HCT116 (cell line): ENCODE measurements around the gene CHM. TPM values are rescaled to one million over a fixed set of nuclear protein-coding genes. Genes with fewer than 3 reads are reported as not detected.

Source experiments
- ATAC-seq: fragments of 200-7000 bp; cut with Tn5 transposase; 2 replicates; pipeline ENCODE4 v1.9.1; 2020; ENCODE audit warnings: mild to moderate bottlenecking, moderate library complexity
- BruUV-seq: library from RNA; stranded (reverse); fragments of 400-500 nt; replicated peaks from 2 replicates; lab custom pipeline; 2021; lab: Mats Ljungman, UMichigan
- CTCF ChIA-PET: fragments of 300-600 bp; sonication (Branson Sonifier 250); formaldehyde crosslinking; loops from one replicate; lab custom pipeline; 2021; ENCODE audit warnings: antibody characterized with exemption; lab: Charles Lee
- POLR2A ChIA-PET: fragments of 300-600, 350-600 bp; sonication (Branson Sonifier 250); formaldehyde crosslinking; loops from one replicate; lab custom pipeline; 2021; ENCODE audit warnings: antibody characterized with exemption; lab: Charles Lee
- RAD21 ChIA-PET, 2 experiments: fragments of 300-600 bp; sonication (Branson Sonifier 250); formaldehyde crosslinking; loops; one replicate each; lab custom pipeline; 2023; ENCODE audit warnings: low total read pairs in 2 of 2; ENCODE audit not compliant: uncharacterized antibody in 2 of 2, unreplicated experiment in 2 of 2, low non-redundant PET in 1 of 2; lab: Charles Lee
- DNase-seq: peaks from one replicate; pipeline ENCODE4 v3.0.0-alpha.2; 2010; ENCODE audit warnings: low read depth, low spot score
- H2AFZ ChIP-seq: fragments of 200-600 bp; shearing (Covaris generic), sonication (generic); 2 replicates; pipeline ENCODE4 v1.6.1; 2017; ENCODE audit warnings: low read depth, mixed run types, mixed read lengths, antibody characterized with exemption, low read length; ENCODE audit not compliant: poor library complexity, severe bottlenecking
- H3K27ac ChIP-seq: 2 replicates; pipeline ENCODE4 v1.5.1; 2012; ENCODE audit warnings: low read depth, low read length
- H3K27me3 ChIP-seq: fragments of 200-600 bp; sonication (generic); 2 replicates; pipeline ENCODE4 v1.6.1; 2016; ENCODE audit warnings: mixed run types, low read length, mixed read lengths; ENCODE audit not compliant: insufficient read depth
- H3K36me3 ChIP-seq, 2 experiments: fragments of 200-500 bp in 1 of 2; fragments of 200-600 bp in 1 of 2; sonication (Bioruptor generic) in 1 of 2; sonication (generic) in 1 of 2; 2 replicates each; pipeline versions ENCODE4 v1.5.1 to v1.6.1; 2014 to 2016; ENCODE audit warnings: low read length in 2 of 2, inconsistent platforms in 1 of 2, mixed read lengths in 1 of 2, mixed run types in 1 of 2; ENCODE audit not compliant: insufficient read depth in 2 of 2, control insufficient read depth in 1 of 2
- H3K4me1 ChIP-seq, 2 experiments: fragments of 200-600 bp in 1 of 2; sonication (generic) in 1 of 2; 2 replicates each; pipeline versions ENCODE4 v1.5.1 to v1.6.1; 2012 to 2017; ENCODE audit warnings: low read length in 2 of 2, inconsistent platforms in 1 of 2, mild to moderate bottlenecking in 1 of 2, mixed read lengths in 1 of 2, mixed run types in 1 of 2, moderate library complexity in 1 of 2; ENCODE audit not compliant: insufficient read depth in 2 of 2, control insufficient read depth in 1 of 2
- H3K4me2 ChIP-seq: fragments of 200-600 bp; sonication (generic); 2 replicates; pipeline ENCODE4 v1.6.1; 2017; ENCODE audit warnings: mixed run types, low read length, mixed read lengths
- H3K4me3 ChIP-seq, 2 experiments: fragments of 200-600 bp in 1 of 2; sonication (generic) in 1 of 2; replicated peaks in 1 of 2; 2 replicates each; pipeline ENCODE4 v1.5.1; 2011 to 2016; ENCODE audit warnings: low read length in 2 of 2, control low read depth in 1 of 2, low read depth in 1 of 2, mild to moderate bottlenecking in 1 of 2, mixed read lengths in 1 of 2, mixed run types in 1 of 2
- H3K79me2 ChIP-seq: fragments of 200-600 bp; sonication (generic); 2 replicates; pipeline ENCODE4 v1.6.1; 2017; ENCODE audit warnings: mild to moderate bottlenecking, mixed run types, low read length, moderate library complexity, mixed read lengths; ENCODE audit not compliant: insufficient read depth
- H3K9ac ChIP-seq: fragments of 200-600 bp; sonication (generic); 2 replicates; pipeline ENCODE4 v1.6.1; 2016; ENCODE audit warnings: low read length, mixed read lengths
- H3K9me2 ChIP-seq: fragments of 200-600 bp; sonication (generic), shearing (Covaris generic); 2 replicates; pipeline ENCODE4 v1.6.1; 2017; ENCODE audit warnings: mixed run types, mild to moderate bottlenecking, moderate library complexity; ENCODE audit not compliant: insufficient read depth
- H3K9me3 ChIP-seq, 2 experiments: fragments of 200-500 bp in 1 of 2; fragments of 200-600 bp in 1 of 2; sonication (Bioruptor generic) in 1 of 2; sonication (generic) in 1 of 2; 2 replicates each; pipeline ENCODE4 v1.6.1; 2014 to 2017; ENCODE audit warnings: low read length in 2 of 2, mixed read lengths in 2 of 2, inconsistent platforms in 1 of 2, low read depth in 1 of 2, mild to moderate bottlenecking in 1 of 2, mixed run types in 1 of 2, moderate library complexity in 1 of 2; ENCODE audit not compliant: control insufficient read depth in 1 of 2, insufficient read depth in 1 of 2
- H4K20me1 ChIP-seq: fragments of 200-600 bp; sonication (generic), shearing (Covaris generic); 2 replicates; pipeline ENCODE4 v1.6.1; 2017; ENCODE audit warnings: mixed run types, mild to moderate bottlenecking, moderate library complexity; ENCODE audit not compliant: insufficient read depth
- CEBPB ChIP-seq: IDR thresholded peaks from 2 replicates; pipeline ENCODE4 v1.6.1; 2012; ENCODE audit warnings: low read depth
- EGR1 ChIP-seq: IDR thresholded peaks from 2 replicates; pipeline ENCODE4 v1.6.1; 2012; ENCODE audit warnings: low read depth
- ELF1 ChIP-seq: IDR thresholded peaks from 2 replicates; pipeline ENCODE4 v1.6.1; 2012; ENCODE audit warnings: low read depth, borderline replicate concordance
- EZH2phosphoT487 ChIP-seq: fragments of 200-600 bp; IDR thresholded peaks from 2 replicates; pipeline ENCODE4 v1.6.1; 2018; ENCODE audit warnings: antibody characterized with exemption, borderline replicate concordance
- JUND ChIP-seq: IDR thresholded peaks from 2 replicates; pipeline ENCODE4 v1.6.1; 2012
- POLR2A ChIP-seq: IDR thresholded peaks from 2 replicates; pipeline ENCODE4 v1.7.0; 2011; ENCODE audit warnings: borderline replicate concordance; ENCODE audit not compliant: insufficient read depth, insufficient read length; ENCODE audit errors: extremely low read depth
- POLR2AphosphoS5 ChIP-seq: IDR thresholded peaks from 2 replicates; pipeline ENCODE4 v1.6.1; 2011; ENCODE audit warnings: mild to moderate bottlenecking, low read depth, low read length, moderate library complexity
- SIN3A ChIP-seq: IDR thresholded peaks from 2 replicates; pipeline ENCODE4 v1.6.1; 2012; ENCODE audit warnings: low read depth
- SP1 ChIP-seq: IDR thresholded peaks from 2 replicates; pipeline ENCODE4 v1.6.1; 2012; ENCODE audit warnings: low read depth
- SRF ChIP-seq: IDR thresholded peaks from 2 replicates; pipeline ENCODE4 v1.6.1; 2012; ENCODE audit warnings: low read depth
- TCF7L2 ChIP-seq: IDR thresholded peaks from 2 replicates; pipeline ENCODE4 v1.7.0; 2011; ENCODE audit warnings: borderline replicate concordance, inconsistent platforms; ENCODE audit not compliant: insufficient read depth, insufficient read length; ENCODE audit errors: extremely low read depth
- ZFX ChIP-seq: fragments of 450-650 bp; IDR thresholded peaks from 2 replicates; pipeline ENCODE4 v1.6.1; 2017
- ZNF274 ChIP-seq: fragments of 200-500 bp; sonication (Bioruptor generic); IDR thresholded peaks from 2 replicates; pipeline ENCODE4 v1.6.1; 2014; ENCODE audit warnings: mild to moderate bottlenecking, low read depth, low read length, inconsistent platforms
- intact Hi-C: fragments of 100-400 bp; cut with micrococcal nuclease; formaldehyde crosslinking; loops from 2 replicates; pipeline ENCODE4 v1.10.0; 2022
- total RNA-seq: library from RNA; stranded (reverse); gene quantifications from one replicate; pipeline ENCODE4 v1.2.1, GENCODE V29; 2021; ENCODE audit not compliant: unreplicated experiment
- TF ChIP-seq, protein P1 (sequence below): IDR thresholded peaks from 2 replicates; pipeline ENCODE4 v1.6.1; 2012
- TF ChIP-seq, protein P2 (sequence below), 3 experiments: fragments of 200-600 bp in 1 of 3; sonication (generic) in 1 of 3; IDR thresholded peaks in 2 of 3; conservative IDR thresholded peaks in 1 of 3; 2 replicates each; pipeline ENCODE4 v1.5.1; 2012 to 2017; ENCODE audit warnings: low read depth in 2 of 3, low read length in 2 of 3, antibody characterized with exemption in 1 of 3, borderline replicate concordance in 1 of 3, control low read depth in 1 of 3, mild to moderate bottlenecking in 1 of 3, mixed read lengths in 1 of 3, mixed run types in 1 of 3, moderate library complexity in 1 of 3; ENCODE audit not compliant: insufficient read depth in 1 of 3
- TF ChIP-seq, protein P3 (sequence below): IDR thresholded peaks from 2 replicates; pipeline ENCODE4 v1.6.1; 2011; ENCODE audit warnings: mild to moderate bottlenecking, low read length, moderate library complexity; ENCODE audit not compliant: insufficient replicate concordance; ENCODE audit errors: extremely low read depth
- TF ChIP-seq, protein P4 (sequence below): IDR thresholded peaks from 2 replicates; pipeline ENCODE4 v1.6.1; 2012; ENCODE audit warnings: low read depth
- TF ChIP-seq, protein P5 (sequence below): IDR thresholded peaks from 2 replicates; pipeline ENCODE4 v1.6.1; 2012

CHM gene
- total RNA-seq, 1 experiment from 2014 or later, result 17.1 TPM

DNA sequence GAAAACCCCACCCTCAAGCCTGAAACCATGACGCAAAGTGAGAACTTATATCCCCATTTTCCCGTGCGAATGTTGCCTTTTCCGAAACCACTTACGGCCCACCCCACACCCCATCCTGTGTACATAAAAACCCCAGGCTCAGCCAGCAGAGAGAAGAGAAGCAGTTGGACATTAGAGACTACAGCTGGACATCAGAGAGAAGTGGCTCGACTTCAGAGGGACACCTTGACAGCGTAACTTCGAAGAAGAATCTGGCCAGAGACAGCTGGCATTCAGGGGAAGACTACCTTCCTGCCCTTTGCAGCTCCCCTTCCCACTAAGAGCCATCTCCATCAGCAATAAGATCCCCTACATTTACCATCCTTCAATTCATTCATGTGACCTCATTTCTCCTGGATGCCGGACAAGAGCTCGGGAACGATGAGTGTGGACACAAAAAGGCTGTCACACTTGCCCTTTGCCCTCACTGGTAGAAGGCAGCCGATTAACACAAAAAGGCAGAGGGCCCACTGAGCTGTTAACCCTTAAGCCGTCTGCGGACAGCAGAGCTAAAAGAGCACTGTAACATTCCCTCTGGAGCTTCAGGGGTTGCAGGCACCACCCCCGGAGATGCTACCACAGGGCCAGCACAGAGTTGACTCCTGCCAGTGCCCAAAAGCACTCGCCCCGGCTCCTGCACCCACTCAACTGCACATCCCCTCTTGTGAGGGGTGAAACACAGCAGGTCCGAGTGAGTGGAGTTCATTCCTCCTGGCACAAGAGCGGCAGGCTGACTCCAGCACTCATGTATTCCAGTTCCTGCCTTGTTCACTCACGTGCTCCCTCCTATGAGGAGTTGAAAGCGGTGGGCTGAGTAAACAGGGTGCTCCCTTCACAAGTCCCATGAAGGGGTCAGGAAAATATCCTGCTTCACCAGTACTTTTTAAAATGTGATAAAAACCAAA, 7.5 kb downstream of the CHM start:
- no peak overlapping the region for H3K27ac ChIP-seq
- H3K9me2 ChIP-seq, result no peaks in the 10 kb centered on the region
- H3K4me3 ChIP-seq, result no peak overlapping the region
- TF ChIP-seq ZFX, result no peak
- no peak for TF ChIP-seq ZNF274
- TF ChIP-seq, protein P1, sequence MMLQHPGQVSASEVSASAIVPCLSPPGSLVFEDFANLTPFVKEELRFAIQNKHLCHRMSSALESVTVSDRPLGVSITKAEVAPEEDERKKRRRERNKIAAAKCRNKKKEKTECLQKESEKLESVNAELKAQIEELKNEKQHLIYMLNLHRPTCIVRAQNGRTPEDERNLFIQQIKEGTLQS, result no peak
- TF ChIP-seq, protein P2, sequence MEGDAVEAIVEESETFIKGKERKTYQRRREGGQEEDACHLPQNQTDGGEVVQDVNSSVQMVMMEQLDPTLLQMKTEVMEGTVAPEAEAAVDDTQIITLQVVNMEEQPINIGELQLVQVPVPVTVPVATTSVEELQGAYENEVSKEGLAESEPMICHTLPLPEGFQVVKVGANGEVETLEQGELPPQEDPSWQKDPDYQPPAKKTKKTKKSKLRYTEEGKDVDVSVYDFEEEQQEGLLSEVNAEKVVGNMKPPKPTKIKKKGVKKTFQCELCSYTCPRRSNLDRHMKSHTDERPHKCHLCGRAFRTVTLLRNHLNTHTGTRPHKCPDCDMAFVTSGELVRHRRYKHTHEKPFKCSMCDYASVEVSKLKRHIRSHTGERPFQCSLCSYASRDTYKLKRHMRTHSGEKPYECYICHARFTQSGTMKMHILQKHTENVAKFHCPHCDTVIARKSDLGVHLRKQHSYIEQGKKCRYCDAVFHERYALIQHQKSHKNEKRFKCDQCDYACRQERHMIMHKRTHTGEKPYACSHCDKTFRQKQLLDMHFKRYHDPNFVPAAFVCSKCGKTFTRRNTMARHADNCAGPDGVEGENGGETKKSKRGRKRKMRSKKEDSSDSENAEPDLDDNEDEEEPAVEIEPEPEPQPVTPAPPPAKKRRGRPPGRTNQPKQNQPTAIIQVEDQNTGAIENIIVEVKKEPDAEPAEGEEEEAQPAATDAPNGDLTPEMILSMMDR (IDR thresholded peaks at IDR 0.05 in 2 of 3, conservative IDR thresholded peaks at IDR 0.05 in 1 of 3; ENCODE audit: borderline replicate concordance in 1 of 3, insufficient read depth in 1 of 3, low read depth in 2 of 3, low read length in 2 of 3), result no peak
- TF ChIP-seq JUND, result no peak
- no peak for TF ChIP-seq SP1
- TF ChIP-seq POLR2AphosphoS5, result no peak
- TF ChIP-seq EGR1, result no peak
- TF ChIP-seq SRF, result no peak
- TF ChIP-seq, protein P3, sequence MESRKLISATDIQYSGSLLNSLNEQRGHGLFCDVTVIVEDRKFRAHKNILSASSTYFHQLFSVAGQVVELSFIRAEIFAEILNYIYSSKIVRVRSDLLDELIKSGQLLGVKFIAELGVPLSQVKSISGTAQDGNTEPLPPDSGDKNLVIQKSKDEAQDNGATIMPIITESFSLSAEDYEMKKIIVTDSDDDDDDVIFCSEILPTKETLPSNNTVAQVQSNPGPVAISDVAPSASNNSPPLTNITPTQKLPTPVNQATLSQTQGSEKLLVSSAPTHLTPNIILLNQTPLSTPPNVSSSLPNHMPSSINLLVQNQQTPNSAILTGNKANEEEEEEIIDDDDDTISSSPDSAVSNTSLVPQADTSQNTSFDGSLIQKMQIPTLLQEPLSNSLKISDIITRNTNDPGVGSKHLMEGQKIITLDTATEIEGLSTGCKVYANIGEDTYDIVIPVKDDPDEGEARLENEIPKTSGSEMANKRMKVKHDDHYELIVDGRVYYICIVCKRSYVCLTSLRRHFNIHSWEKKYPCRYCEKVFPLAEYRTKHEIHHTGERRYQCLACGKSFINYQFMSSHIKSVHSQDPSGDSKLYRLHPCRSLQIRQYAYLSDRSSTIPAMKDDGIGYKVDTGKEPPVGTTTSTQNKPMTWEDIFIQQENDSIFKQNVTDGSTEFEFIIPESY, result no peak
- no peak for TF ChIP-seq POLR2A
- no peak for TF ChIP-seq EZH2phosphoT487
- no peak for TF ChIP-seq ELF1
- no peak for TF ChIP-seq SIN3A
- TF ChIP-seq TCF7L2, result no peak
- TF ChIP-seq, protein P4, sequence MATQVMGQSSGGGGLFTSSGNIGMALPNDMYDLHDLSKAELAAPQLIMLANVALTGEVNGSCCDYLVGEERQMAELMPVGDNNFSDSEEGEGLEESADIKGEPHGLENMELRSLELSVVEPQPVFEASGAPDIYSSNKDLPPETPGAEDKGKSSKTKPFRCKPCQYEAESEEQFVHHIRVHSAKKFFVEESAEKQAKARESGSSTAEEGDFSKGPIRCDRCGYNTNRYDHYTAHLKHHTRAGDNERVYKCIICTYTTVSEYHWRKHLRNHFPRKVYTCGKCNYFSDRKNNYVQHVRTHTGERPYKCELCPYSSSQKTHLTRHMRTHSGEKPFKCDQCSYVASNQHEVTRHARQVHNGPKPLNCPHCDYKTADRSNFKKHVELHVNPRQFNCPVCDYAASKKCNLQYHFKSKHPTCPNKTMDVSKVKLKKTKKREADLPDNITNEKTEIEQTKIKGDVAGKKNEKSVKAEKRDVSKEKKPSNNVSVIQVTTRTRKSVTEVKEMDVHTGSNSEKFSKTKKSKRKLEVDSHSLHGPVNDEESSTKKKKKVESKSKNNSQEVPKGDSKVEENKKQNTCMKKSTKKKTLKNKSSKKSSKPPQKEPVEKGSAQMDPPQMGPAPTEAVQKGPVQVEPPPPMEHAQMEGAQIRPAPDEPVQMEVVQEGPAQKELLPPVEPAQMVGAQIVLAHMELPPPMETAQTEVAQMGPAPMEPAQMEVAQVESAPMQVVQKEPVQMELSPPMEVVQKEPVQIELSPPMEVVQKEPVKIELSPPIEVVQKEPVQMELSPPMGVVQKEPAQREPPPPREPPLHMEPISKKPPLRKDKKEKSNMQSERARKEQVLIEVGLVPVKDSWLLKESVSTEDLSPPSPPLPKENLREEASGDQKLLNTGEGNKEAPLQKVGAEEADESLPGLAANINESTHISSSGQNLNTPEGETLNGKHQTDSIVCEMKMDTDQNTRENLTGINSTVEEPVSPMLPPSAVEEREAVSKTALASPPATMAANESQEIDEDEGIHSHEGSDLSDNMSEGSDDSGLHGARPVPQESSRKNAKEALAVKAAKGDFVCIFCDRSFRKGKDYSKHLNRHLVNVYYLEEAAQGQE, result no peak
- TF ChIP-seq, protein P5, sequence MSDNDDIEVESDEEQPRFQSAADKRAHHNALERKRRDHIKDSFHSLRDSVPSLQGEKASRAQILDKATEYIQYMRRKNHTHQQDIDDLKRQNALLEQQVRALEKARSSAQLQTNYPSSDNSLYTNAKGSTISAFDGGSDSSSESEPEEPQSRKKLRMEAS, result no peak
- no peak for TF ChIP-seq CEBPB
- TF ChIP-seq, all 23 proteins: peak for 0
- H4K20me1 ChIP-seq, result no peaks in the 10 kb centered on the region
- H3K36me3 ChIP-seq, result no peaks in the 10 kb centered on the region
- H3K9ac ChIP-seq, result no peak overlapping the region
- RAD21 ChIA-PET, result no interaction called here
- ATAC-seq, result no peak
- H3K27me3 ChIP-seq, result no peaks in the 10 kb centered on the region
- H3K4me1 ChIP-seq, result no peaks in the 10 kb centered on the region
- CTCF ChIA-PET, result no interaction called here
- H3K9me3 ChIP-seq, result no peaks in the 10 kb centered on the region
- no peak overlapping the region for H3K4me2 ChIP-seq
- POLR2A ChIA-PET, result no interaction called here
- BruUV-seq, result no TSS peak
- H3K79me2 ChIP-seq, result peaks cover 32% of the 10 kb centered on the region; the same call in 1 of the 2 replicates
- intact Hi-C loops, result no loop called here
- H2AFZ ChIP-seq, result no peak overlapping the region
- no peak for DNase-seq
